Bronchial epithelial cell (primary cell): ENCODE data around the gene PGBD5. TPM values are rescaled to one million over a fixed set of nuclear protein-coding genes. Genes with fewer than 3 reads are reported as not detected.

Experiments used
- DNase-seq: peaks from one replicate; pipeline ENCODE4 v3.0.0-alpha.2; 2010; ENCODE audit warnings: low read depth
- FAIRE-seq: peaks from 2 replicates; lab custom pipeline; 2011; peaks lifted over from hg19 to GRCh38; lab: Jason Lieb, UNC
- H3K27me3 ChIP-seq: 2 replicates; pipeline ENCODE4 v1.5.1; 2011; ENCODE audit warnings: low read length; ENCODE audit not compliant: control insufficient read depth, insufficient read depth
- H3K36me3 ChIP-seq: 2 replicates; pipeline ENCODE4 v1.5.1; 2011; ENCODE audit warnings: low read length; ENCODE audit not compliant: control insufficient read depth, insufficient read depth
- H3K4me3 ChIP-seq: 2 replicates; pipeline ENCODE4 v1.5.1; 2011; ENCODE audit warnings: mild to moderate bottlenecking, low read depth, low read length, control low read depth
- CTCF ChIP-seq: IDR thresholded peaks from 2 replicates; pipeline ENCODE4 v1.5.1; 2011; ENCODE audit warnings: mild to moderate bottlenecking, moderate library complexity, low read length, control low read depth, inconsistent platforms; ENCODE audit not compliant: insufficient read depth, severe bottlenecking
- total RNA-seq: library from RNA; depleted of rRNA; stranded (reverse); fragments of >200 nt; gene quantifications from 2 replicates; pipeline ENCODE4 v1.2.1, GENCODE V29; 2014

PGBD5 gene
- total RNA-seq, 1 donor from 2014 or later: under 0.01 TPM

- DNase-seq: no peak
- Histone ChIP-seq H3K4me3 (no peak overlapping the region), H3K36me3 (peaks cover 24% of the 10 kb centered on the region), H3K27me3 (no peaks in the 10 kb centered on the region)
- TF ChIP-seq CTCF: no peak
- FAIRE-seq: no peak
Observed at GRCh38 chr1:230277201-230278025, 148.7 kb downstream of the PGBD5 start.

GRCh38 chr1:230276401-230276800 is 149.7 kb downstream of the PGBD5 start:
- Histone ChIP-seq H3K36me3 (peaks cover 29% of the 10 kb centered on the region), H3K27me3 (no peaks in the 10 kb centered on the region), H3K4me3 (no peak overlapping the region)
- no peak for DNase-seq
- no peak for TF ChIP-seq CTCF
- FAIRE-seq: no peak

GRCh38 chr1:230274254-230274653 is 151.9 kb downstream of the PGBD5 start:
- no peak for TF ChIP-seq CTCF
- H3K27me3 ChIP-seq: no peaks in the 10 kb centered on the region
- DNase-seq (no peak), FAIRE-seq (no peak)
- no peak overlapping the region for H3K4me3 ChIP-seq
- peaks cover 31% of the 10 kb centered on the region for H3K36me3 ChIP-seq

- no peak for TF ChIP-seq CTCF
Observed at GRCh38 chr1:230273141-230273710, 152.9 kb downstream of the PGBD5 start.

GRCh38 chr1:230272557-230272956 is 153.6 kb downstream of the PGBD5 start:
- no peaks in the 10 kb centered on the region for H3K27me3 ChIP-seq
- H3K36me3 ChIP-seq: peaks cover 29% of the 10 kb centered on the region
- H3K4me3 ChIP-seq: no peak overlapping the region
- DNase-seq: no peak
- TF ChIP-seq CTCF: no peak
- no peak for FAIRE-seq

More at GRCh38 chr1:230273141-230273710, 152.9 kb downstream of the PGBD5 start:
- FAIRE-seq: no peak
- Histone ChIP-seq H3K27me3 (no peaks in the 10 kb centered on the region), H3K36me3 (peaks cover 29% of the 10 kb centered on the region), H3K4me3 (no peak overlapping the region)
- no peak for DNase-seq
